Subcutaneous adipose tissue (tissue), 4 donors: Measurements from ENCODE around the gene ELMO1. TPM values are rescaled to one million over a fixed set of nuclear protein-coding genes. Genes with fewer than 3 reads are reported as not detected.

Experiments used
- CTCF ChIP-seq: fragments of 450-650 bp; IDR thresholded peaks from one replicate; pipeline ENCODE4 v1.5.1; 2016; ENCODE audit warnings: low read depth, mild to moderate bottlenecking, control low read depth, antibody characterized with exemption, moderate library complexity
- total RNA-seq, 4 donors: library from RNA; depleted of rRNA; stranded (reverse); fragments of >200 nt; gene quantifications; one replicate each; pipeline ENCODE4 v1.1.0, GENCODE V29; 2016

ELMO1 gene
- total RNA-seq, 4 donors from 2014 or later, result 97.1 to 129 (median 126) TPM

GRCh38 chr7:37070031-37070430, 378.6 kb downstream of the ELMO1 start:
- TF ChIP-seq CTCF, result no peak

- TF ChIP-seq CTCF, result no peak
Measured at GRCh38 chr7:37069336-37069735, 379.3 kb downstream of the ELMO1 start.

GRCh38 chr7:37068902-37069301, 379.8 kb downstream of the ELMO1 start:
- no peak for TF ChIP-seq CTCF

GRCh38 chr7:37068038-37068437, 380.6 kb downstream of the ELMO1 start:
- no peak for TF ChIP-seq CTCF

- no peak for TF ChIP-seq CTCF
Measured at GRCh38 chr7:37065779-37066271, 382.8 kb downstream of the ELMO1 start.

- TF ChIP-seq CTCF, result no peak
Measured at GRCh38 chr7:37062560-37062859, 386.2 kb downstream of the ELMO1 start.

- no peak for TF ChIP-seq CTCF
Measured at GRCh38 chr7:37061849-37062559, 386.7 kb downstream of the ELMO1 start.
